Activated CD4-positive, alpha-beta T cell treated with anti-CD3 and anti-CD28 coated beads for 24 hours (primary cell): ENCODE results near the gene CDKN3.
"Not testable (repeated sequence)": the region's sequence is repeated elsewhere in the genome, so short reads cannot be mapped to it uniquely, and the experiment has no call there.

Experiments
- DNase-seq, 2 donors: peaks; one replicate each; pipeline ENCODE4 v3.0.0-alpha.2; 2020; ENCODE audit warnings: low read depth in 2 of 2

The CDKN3 gene

DNA sequence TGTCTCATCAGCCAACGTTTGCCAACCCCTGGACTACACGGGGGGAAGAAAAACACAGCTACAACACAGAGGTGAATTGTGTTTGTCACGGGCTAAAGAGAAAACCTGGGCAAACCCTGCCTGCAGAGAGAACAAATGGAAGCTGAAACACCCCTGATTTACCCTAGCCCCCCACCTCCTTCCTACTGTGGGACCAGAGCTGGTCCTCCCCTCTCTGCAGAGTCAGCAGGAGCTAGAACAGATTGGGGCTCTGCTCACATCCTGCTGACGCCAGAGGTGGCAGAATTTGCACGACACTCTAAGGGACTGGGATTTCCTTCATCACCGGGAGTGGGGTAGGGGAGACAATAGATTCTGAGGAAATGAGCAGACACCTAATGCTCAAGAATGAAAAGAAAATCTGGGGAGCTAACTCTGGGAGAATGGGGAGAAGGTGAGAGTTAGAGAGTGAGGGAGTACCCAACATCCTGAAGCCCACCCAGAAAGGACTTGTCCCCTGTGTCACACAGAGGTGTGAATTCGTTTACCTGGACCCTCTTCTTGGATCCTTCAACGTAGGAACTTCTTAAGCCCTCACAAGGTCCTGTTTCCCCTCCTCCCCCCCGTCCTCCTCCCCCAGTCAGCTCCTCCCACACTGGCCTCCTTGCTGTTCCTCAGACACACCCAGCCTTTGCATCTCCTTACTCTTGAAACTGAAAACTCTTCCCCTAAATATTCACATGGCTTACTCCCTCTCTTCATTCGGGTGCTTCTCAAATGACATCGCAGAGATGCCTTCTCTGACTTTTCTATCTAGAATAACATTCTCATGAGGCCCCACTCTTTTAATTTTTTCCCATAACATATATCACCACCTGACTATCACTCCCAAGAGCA is 26.2 kb upstream of the CDKN3 start:
- DNase-seq = no peak

DNA sequence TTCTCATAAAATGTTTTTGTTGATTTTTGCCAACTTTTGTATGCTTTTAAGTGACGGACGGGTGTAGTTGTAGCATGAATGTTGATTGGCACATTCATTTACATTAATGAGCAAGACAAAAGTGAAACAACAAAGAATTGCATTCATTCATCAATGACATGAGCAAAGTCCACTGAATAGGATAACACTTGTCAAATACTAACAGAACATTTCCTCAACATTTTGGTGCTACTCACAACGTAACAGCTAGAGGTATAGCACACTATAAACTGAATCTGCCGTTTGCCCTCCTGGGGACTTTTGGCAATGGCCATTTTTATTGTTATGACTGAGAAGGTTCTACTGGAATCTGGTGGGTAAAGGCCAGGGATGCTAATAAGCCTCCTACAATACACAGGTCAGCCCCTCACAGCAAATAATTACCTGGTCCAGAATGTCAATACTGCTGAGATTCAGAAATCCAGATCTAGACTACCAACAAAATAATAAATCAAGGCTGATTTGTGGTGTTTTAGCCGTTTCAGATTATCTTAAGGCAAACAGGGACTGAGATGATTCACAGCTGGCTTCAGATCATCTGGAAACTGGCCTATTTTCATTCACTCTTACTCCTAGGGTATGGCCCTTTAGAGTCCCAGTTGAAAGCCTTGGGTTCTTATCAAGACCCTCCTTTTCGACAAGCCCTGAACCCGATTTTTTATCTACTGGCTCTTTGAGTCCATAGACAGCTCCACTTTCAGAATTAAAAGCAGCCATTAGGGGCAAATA is 22.5 kb upstream of the CDKN3 start:
- DNase-seq = no peak

DNA sequence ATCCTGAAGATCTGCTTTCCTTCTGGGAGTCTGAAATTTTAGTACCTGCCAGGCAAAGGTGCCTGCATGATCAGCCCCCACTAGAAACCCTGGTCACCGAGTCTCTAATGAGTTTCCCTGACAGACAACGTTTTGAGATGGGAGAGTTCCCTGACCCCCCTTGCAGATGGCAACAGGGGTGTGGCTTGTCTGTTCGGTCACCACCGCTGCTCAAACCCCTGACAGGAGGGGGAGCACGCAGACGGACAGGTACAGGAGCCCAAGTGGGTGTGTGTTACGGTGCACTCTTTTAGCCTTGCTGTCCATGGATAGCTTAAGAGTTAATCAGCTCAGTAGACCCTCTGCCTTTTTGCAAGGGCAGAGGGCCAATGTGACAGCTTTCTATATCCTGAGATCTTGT is 19.3 kb upstream of the CDKN3 start:
- DNase-seq = no peak

DNA sequence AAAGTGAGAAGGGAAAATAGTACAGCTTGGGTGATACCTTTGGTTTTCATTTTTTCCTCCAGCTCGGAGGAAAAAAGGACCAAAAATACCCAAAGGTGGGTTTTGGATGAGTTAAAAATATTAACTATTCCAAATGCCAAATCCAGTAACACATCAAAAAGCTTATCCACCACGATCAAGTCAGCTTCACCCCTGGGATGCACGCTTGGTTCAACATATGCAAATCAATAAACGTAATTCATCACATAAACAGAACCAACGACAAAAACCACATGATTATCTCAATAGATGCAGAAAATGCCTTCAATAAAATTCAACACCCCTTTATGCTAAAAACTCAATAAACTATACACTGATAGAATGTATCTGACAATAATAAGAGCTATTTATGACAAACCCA is 17.9 kb upstream of the CDKN3 start:
- not testable (repeated sequence) for DNase-seq

DNA sequence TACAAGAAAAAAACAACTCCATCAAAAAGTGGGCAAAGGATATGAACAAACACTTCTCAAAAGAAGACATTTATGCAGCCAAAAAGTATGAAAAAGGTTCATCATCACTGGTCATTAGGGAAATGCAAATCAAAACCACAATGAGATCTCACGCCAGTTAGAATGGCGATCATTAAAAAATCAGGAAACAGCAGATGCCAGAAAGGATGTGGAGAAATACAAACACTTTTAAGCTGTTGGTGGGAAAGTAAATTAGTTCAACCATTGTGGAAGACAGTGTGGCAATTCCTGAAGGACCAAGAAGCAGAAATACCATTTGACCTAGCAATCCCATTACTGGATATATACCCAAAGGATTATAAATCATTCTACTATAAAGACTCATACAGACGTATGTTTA is 16.2 kb upstream of the CDKN3 start:
- not testable (repeated sequence) for DNase-seq

DNA sequence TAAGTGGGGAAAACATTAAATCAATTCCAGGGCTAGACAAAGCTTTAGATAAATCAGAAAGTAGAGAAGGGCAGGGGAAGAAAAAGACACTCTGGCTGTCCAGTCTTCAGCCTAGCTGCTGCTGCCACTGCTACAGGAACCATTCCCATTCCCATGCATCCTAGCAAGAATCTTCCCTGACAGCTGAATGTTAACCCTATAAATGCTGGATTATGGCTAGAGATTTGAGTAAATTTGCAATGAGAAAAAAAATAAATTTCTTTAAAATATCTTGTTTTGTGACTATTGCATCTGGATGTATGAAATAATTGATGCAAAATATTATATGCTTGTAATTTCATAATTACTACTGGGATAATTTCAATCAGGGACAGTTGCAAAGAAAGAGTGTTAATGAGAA is 15.0 kb upstream of the CDKN3 start:
- DNase-seq = no peak

DNA sequence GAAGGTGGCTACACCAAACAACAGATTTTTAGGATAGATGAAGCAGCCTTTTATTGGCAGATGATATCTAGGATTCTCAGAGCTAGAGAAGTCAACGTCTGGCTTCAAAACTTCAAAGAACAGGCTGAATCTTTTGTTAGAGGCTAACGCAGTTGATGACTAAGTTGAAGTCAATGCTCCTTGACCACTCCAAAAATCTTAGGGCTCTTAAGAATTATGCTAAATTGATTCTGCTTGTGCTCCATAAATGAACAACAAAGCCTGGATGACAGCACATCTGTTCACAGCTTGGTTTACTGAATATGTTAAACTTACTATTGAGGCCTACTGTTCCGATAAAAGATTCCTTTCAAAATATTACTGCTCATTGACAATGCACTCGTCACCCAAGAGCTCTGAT is 13.0 kb upstream of the CDKN3 start:
- no peak for DNase-seq

DNA sequence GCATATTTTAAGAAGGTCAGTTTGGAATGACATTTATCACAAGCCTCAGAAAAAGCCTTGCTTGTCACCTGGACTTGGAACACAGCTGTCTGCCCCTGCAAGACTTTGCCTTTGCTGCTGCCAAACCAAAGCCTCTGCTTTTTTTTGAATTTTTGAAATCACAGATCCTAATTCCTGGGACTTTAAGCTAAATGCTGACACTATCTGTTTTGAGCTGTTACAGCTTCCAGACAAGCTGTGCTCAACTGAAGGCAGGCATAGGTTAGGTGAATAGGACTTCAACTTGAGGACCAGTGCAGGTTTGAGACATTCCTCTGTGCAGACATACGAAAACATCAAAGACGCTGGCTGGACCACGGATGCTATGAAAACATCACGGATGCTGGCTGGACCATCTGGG is 11.3 kb upstream of the CDKN3 start:
- no peak for DNase-seq

DNA sequence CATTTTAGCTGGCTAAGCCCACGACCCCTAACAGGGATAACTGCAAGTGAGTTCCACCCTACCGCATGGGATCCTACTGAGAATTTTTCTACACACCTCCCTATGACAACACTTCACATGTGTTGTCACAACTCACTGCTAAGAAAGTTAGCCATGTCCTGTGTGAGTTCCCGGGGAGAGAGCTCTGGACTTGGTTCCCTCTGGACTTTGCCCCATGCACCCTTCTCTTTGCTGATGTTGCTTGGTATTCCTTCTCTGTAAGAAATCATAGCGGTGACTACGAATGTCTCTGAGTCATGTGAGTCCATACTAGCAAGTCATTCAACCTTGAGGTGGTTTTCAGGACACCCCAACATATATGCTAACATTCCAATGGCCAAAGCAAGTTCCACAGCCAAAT is 9.5 kb upstream of the CDKN3 start:
- no peak for DNase-seq

DNA sequence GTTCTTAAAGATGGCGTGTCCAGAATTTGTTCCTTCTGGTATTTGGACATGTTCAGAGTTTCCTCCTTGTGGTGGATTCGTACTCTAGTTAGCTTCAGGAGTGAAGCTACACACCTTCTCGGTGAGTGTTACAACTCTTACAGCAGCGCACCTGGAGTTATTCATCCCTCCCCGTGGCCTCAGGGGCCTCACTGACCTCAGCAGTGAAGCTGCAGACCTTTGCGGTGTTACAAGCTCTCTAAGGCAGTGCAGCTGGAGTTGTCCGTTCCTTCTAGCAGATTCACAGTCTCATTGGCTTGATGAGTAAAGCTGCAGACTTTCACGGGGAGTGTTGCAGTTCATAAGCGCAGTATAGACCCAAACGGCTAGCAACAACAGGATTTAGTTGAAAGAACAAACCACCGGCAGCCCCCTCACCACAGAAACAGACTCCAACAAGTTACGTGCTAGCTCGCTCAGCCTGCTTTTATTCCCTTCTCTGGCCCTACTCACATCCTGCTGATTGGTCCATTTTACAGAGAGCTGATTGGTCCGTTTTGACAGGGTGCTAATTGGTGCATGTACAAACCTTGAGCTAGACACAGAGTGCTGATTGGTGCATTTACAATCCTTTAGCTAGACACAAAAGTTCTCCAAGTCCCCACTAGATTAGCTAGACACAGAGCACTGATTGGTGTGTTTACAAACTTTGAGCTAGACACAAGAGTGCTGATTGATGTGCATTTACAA is 4.5 kb upstream of the CDKN3 start:
- DNase-seq = no peak

DNA sequence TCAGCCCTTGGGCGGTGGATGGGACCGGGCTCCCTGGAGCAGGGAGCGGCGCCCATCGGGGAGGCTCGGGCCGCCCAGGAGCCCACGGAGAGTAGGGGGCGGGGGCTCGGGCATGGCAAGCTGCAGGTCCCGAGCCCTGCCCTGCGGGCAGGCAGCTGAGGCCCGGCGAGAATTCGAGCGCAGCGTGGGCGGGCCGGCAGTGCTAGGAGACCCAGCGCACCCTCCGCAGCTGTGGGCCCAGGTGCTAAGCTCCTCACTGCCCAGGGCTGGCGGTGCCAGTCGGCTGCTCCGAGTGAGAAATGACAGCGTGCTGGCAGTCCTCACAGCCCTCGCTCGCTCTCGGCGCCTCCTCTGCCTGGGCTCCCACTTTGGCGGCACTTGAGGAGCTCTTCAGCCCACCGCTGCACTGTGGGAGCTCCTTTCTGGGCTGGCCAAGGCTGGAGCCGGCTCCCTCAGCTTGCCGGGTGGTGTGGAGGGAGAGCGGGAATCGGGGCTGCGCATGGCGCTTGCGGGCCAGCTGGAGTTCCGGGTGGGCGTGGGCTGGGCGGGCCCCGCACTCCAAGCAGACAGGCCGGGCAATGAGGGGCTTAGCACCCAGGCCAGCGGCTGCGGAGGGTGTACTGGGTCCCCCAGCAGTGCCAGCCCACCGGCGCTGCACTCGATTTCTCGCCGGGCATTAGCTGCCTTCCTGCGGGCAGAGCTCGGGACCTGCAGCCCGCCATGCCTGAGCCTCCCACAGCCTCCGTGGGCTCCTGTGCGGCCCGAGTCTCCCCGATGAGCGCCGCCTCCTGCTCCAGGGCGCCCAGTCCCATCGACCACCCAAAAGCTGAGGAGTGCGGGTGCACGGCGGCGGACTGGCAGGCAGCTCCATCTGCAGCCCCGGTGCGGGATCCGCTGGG is 3.6 kb upstream of the CDKN3 start:
- not testable (repeated sequence) for DNase-seq

DNA sequence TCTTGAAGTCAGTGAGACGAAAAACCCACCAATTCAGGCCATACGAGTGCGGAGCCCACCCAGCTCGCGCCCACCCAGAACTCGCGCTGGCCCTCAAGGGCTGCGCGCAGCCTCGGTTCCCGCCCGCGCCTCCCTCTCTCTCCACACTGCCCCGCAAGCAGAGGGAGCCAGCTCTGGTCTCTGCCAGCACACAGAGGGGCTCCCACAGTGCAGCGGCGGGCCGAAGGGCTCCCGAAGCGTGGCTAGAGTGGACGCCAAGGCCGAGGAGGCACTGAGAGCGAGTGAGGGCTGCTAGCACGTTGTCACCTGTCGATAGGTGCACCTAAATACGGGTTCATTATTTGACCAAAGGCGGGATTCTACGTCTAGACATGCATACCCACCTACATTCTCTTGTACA is 2.2 kb upstream of the CDKN3 start:
- DNase-seq = no peak

DNA sequence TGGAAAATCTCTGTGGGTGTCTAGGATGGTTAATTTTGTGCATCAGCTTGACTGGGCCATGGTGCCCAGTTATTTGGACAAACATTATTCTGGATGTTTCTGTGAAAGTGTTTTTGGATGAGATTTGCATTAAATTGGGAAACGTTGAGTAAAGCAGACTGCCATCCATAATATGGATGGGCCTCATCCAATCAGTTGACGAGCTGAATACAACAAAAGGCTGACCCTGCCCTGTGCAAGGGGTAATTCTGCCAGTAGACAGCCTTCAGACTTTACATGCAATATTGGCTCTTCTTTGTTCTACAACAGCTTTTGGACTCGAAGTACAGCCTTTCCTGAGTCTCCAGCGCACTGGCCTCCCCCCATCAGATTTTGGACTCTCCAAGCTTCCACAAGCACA is 1.5 kb upstream of the CDKN3 start:
- DNase-seq = no peak

DNA sequence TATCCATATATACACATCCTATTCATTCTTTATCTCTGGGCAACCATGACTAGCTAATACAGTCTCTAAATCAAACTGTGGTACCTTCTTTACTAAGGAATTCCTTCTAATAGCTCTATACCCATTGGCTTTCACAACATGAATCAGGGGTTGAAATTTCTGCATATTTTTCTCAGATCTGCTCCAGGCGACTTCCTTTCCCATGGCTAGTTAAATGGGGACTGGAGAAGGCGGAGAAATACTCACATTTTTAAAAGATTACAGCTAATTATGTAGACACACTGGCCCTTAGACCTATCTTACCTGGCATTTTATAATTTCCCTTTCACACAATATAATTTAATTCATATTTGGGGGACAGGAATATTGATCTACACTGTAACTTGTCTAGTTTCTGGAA is 1.1 kb upstream of the CDKN3 start:
- DNase-seq = no peak

DNA sequence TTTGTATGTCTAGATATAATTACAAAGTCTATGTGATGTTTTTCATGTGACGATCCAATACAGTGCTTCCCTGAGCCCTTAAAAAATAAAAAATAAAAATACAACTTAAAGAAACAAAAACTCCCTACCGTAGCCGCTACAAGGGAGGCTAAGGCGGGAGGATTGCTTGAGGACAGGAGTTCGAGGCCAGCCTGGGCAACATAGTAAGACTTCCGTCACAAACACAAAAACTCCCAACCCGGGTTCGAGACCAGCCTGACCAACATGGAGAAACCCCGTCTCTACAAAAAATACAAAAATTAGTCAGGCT is 669 bp upstream of the CDKN3 start:
- peak in 1 of 2 donors; percentile 1 for DNase-seq

DNA sequence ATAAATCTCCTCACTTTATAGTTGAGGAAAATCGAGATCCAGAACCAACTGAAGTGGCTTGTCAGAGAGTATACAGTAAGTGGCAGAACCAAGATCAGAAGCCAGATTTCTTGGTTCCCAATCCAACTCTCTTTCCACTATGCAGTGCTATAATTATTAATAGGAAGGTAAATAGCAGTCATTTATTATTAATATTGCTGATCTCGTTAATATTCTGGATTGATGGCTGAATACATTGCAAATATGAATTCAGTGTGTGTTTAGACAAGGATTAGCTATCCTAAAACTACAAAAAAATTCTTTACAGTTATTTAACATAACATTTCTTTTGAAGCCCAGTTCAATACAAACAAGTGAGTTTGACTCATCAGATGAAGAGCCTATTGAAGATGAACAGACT is 2.8 kb downstream of the CDKN3 start:
- DNase-seq = no peak

DNA sequence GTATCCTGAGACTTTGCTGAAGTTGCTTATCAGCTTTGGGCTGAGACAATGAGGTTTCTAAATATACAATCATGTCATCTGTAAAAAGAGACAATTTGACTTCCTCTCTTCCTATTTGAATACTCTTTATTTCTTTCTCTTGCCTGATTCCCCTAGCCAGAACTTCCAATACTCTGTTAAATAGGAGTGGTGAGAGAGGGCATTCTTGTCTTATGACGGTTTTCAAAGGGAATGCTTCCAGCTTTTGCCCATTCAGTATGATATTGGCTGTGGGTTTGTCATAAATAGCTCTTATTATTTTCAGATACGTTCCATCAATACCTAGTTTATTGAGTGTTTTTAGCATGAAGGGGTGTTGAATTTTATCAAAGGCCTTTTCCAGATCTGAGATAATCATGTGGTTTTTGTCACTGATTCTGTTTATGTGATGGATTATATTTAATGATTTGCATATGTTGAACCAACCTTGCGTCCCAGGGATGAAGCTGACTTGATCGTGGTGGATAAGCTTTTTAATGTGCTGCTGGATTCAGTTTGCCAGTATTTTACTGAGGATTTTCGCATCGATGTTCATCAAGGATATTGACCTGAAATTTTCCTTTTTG is 6.7 kb downstream of the CDKN3 start:
- DNase-seq = not testable (repeated sequence)

DNA sequence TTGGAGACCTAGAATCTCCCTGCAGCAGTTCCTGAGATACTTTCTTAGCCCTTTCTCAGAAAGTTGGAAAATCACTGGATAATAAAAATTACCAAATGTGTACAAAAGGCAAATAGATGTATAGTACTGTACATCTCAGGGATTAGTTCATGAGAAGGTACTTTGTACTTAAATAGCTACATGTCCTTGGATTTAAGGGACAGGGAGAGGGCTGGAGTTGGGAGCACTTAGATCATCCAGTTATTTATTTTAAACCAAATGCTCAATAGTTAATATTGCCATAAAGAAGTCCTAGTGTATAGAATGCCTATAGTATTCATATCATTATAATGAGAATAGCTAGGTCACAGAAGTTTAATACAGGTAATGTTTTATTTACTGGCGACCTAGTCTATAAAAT is 13.4 kb downstream of the CDKN3 start:
- no peak for DNase-seq

DNA sequence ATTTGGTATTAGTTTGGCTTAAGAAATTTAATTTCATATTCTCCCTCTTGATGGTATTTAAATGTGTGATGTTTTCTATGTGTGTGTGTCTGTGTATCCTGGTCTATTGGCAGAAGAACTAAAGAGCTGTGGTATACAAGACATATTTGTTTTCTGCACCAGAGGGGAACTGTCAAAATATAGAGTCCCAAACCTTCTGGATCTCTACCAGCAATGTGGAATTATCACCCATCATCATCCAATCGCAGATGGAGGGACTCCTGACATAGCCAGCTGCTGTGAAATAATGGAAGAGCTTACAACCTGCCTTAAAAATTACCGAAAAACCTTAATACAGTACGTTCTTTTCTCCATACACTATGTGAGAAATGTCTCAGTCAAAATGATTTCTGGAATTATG is 14.6 kb downstream of the CDKN3 start:
- no peak for DNase-seq

DNA sequence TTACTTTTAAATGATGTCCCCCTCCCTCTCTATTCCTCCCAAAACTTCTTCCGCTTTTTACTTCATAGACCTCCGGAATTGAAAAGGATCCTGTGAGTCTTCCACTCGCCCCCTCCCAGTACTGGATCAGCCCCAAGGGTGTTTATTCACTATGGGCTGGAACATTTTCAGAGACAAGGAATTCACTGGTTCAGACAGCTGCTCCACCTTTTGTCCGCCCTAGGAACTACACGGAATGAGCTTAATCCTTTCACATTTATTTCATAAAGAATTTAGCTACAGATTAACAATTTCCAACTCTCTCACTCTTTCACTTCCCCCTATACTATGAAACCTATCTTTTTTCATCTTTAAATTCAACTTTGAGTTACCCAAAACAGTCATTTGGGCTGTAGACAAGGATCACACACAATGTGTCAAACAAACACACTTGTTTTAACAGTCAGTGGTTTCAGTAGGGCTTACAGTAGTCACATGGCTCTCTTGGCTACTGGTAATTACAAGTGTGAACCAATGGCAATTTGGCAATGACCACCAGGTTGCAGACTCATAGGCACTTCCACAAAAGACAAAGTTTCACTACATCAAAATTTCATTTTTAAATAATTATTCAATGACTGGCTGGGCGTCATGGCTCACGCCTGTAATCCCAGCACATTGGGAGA is 23.8 kb downstream of the CDKN3 start:
- no peak for DNase-seq

DNA sequence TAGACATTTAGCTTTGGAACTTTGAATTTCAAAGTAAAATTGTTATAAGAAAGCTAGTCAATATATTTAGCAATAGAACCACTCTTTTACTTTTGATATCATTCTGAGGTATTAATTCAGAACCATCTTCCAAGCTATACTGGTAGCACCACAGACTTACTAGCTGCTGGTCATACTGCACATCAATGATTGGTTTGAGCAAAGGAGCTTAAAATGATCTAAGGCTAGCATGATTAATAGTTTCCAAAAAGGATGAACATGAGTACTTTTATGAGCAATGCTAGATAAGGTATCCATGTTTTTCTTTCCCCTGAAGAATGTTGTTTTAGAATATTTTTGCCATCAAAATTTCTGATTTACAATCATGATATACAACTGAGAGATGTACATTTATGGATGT is 27.2 kb downstream of the CDKN3 start:
- no peak for DNase-seq
